Right lobe of liver (tissue), 4 donors: Measurements from ENCODE around the gene EXOC4.

ENCODE experiments used
- POLR2A ChIP-seq: fragments of 450-650 bp; IDR thresholded peaks from one replicate; pipeline ENCODE4 v1.6.1; 2017; ENCODE audit warnings: antibody characterized with exemption, mild to moderate bottlenecking
- TF ChIP-seq, protein P1 (sequence below), 4 donors: fragments of 200-600 bp in 3 of 4; fragments of 450-650 bp in 1 of 4; IDR thresholded peaks; one replicate each; pipeline versions ENCODE4 v1.5.1 to v1.8.0; 2016 to 2022; ENCODE audit warnings: antibody characterized with exemption in 4 of 4, mild to moderate bottlenecking in 2 of 4
- donor health status: DM: no; HTN: no; CAD: no.
- donor health status: DM: no; HTN: no; CAD: no.
- donor health status: DM: no; HTN: yes; CAD: no.

DNA sequence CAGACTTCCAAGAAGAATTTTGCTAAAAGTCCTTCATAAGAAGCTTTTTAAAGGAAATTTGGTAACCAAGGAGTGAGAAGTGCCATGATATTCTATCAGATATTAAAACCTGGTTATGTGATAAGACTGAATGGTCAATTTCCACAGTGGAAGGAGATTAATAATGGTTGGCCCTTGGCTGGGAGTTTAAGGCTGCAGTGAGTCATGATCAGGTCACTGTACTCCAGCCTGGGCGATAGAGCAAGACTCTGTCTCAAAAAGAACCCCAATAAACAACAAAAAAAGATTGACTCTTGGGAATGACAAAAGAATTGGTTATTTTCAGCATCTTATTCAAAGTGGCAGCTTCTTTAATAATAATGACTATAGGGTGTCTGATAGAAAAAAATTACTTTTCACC is 37.2 kb downstream of the EXOC4 start:
- TF ChIP-seq, protein P1, sequence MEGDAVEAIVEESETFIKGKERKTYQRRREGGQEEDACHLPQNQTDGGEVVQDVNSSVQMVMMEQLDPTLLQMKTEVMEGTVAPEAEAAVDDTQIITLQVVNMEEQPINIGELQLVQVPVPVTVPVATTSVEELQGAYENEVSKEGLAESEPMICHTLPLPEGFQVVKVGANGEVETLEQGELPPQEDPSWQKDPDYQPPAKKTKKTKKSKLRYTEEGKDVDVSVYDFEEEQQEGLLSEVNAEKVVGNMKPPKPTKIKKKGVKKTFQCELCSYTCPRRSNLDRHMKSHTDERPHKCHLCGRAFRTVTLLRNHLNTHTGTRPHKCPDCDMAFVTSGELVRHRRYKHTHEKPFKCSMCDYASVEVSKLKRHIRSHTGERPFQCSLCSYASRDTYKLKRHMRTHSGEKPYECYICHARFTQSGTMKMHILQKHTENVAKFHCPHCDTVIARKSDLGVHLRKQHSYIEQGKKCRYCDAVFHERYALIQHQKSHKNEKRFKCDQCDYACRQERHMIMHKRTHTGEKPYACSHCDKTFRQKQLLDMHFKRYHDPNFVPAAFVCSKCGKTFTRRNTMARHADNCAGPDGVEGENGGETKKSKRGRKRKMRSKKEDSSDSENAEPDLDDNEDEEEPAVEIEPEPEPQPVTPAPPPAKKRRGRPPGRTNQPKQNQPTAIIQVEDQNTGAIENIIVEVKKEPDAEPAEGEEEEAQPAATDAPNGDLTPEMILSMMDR (IDR thresholded peaks at IDR 0.05): no peak
- TF ChIP-seq POLR2A: no peak
